Measurements from ENCODE around the gene ORAI3. TPM values are rescaled to one million over a fixed set of nuclear protein-coding genes. Genes with fewer than 3 reads are reported as not detected.

The ORAI3 gene
- total and polyA plus RNA-seq, 2 donors (not counting 1 experiment from before 2014, with no cell fraction given): 41.1 to 74.1 TPM

DNA sequence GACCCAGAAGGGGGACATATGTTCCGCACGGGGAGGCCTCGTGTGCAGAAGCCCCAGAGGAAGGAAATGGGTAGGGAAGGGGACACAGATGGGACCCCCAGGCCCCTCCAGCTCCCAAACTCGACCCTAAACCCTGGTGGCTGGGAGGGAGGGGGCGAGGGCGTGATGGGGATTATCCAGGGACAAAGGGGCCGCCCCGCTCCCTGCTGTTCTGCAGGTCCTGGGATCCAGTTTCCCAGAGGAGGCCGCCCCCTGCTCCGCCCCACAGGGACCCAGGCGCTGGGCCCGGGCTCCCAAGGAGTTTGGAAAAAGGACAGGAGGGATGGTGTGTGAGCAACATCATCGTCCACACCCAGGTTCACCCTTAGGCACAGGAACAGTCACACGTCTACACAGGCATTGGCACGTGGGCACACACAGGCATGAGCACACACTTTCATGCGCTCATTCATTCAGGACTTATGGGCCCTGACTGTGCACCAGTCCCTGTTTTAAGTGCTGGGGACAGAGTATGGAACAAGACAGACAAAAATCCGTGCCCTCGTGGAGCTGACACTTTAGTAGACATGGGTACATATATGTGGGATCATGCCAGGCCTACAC, 38.3 kb upstream of the ORAI3 start:
- TF ChIP-seq EZH2 (IDR thresholded peaks at IDR 0.05; ENCODE audit: low read length, missing control alignments): no peak
- TF ChIP-seq, protein P1, sequence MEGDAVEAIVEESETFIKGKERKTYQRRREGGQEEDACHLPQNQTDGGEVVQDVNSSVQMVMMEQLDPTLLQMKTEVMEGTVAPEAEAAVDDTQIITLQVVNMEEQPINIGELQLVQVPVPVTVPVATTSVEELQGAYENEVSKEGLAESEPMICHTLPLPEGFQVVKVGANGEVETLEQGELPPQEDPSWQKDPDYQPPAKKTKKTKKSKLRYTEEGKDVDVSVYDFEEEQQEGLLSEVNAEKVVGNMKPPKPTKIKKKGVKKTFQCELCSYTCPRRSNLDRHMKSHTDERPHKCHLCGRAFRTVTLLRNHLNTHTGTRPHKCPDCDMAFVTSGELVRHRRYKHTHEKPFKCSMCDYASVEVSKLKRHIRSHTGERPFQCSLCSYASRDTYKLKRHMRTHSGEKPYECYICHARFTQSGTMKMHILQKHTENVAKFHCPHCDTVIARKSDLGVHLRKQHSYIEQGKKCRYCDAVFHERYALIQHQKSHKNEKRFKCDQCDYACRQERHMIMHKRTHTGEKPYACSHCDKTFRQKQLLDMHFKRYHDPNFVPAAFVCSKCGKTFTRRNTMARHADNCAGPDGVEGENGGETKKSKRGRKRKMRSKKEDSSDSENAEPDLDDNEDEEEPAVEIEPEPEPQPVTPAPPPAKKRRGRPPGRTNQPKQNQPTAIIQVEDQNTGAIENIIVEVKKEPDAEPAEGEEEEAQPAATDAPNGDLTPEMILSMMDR (conservative IDR thresholded peaks at IDR 0.05 in 1 of 2, IDR thresholded peaks at IDR 0.05 in 1 of 2; ENCODE audit: low read depth in 1 of 2, low read length in 2 of 2): no peak
- Histone ChIP-seq H3K9me3 (ENCODE audit: control insufficient read depth, insufficient read depth, low read depth, low read length) (no peaks in the 10 kb centered on the region), H4K20me1 (ENCODE audit: control insufficient read depth, extremely low read depth, insufficient read depth, low read length) (no peaks in the 10 kb centered on the region), H3K4me2 (ENCODE audit: extremely low read depth, insufficient read depth, low read length) (no peak overlapping the region), H3K79me2 (ENCODE audit: control insufficient read depth, insufficient read depth, low read length) (no peaks in the 10 kb centered on the region), H3K4me3 (replicated peaks in 1 of 4; ENCODE audit: control extremely low read depth in 1 of 4, insufficient read depth in 1 of 4, low read depth in 3 of 4, low read length in 4 of 4) (no peak overlapping the region), H3K4me1 (ENCODE audit: control insufficient read depth, extremely low read depth, insufficient read depth, low read length) (no peaks in the 10 kb centered on the region), H3K27me3 (ENCODE audit: control insufficient read depth, insufficient read depth, low read length) (no peaks in the 10 kb centered on the region), H3K36me3 (ENCODE audit: control insufficient read depth, insufficient read depth, low read length) (no peaks in the 10 kb centered on the region), H2AFZ (ENCODE audit: low read length) (no peak overlapping the region), H3K27ac (ENCODE audit: insufficient read depth, low read length) (no peak overlapping the region), H3K9ac (ENCODE audit: insufficient read depth, low read length) (no peak overlapping the region)
- DNase-seq (ENCODE audit: low read depth in 2 of 2): no peak

DNA sequence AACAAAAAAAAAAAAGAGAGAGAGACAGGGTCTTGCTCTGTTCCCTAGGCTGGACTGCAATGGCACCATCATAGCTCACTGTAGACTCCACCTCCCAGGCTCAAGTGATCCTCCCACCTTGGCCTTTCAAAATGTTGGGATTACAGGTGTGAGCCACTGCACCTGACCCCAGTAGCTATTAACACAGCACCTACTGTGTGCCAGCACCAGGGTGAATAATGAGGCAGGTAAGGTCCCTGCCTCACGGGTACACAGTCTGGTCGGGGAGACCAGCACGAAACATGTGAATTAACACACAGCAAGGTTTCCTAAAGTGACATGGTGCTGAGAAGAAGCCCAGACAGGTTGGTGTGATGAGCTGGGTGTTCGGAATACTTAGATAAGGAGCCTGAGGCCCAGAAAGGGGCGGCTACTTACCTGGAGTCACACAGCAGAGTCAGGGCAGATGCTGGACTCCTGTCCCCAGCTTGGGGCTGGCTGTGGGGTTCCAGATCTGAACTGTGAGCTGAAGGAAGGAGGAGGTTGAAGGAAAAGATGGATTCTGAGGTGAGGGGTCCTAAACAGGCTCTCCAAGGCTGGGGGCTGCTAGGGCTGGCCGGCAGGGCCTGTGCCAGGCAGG, 36.0 kb upstream of the ORAI3 start:
- H2AFZ ChIP-seq (ENCODE audit: low read length): no peak overlapping the region
- TF ChIP-seq EZH2 (IDR thresholded peaks at IDR 0.05; ENCODE audit: low read length, missing control alignments): no peak
- TF ChIP-seq, protein P1 (conservative IDR thresholded peaks at IDR 0.05 in 1 of 2, IDR thresholded peaks at IDR 0.05 in 1 of 2; ENCODE audit: low read depth in 1 of 2, low read length in 2 of 2): no peak
- no peak for DNase-seq (ENCODE audit: low read depth in 2 of 2)
- H3K36me3 ChIP-seq (ENCODE audit: control insufficient read depth, insufficient read depth, low read length): no peaks in the 10 kb centered on the region
- H3K27ac ChIP-seq (ENCODE audit: insufficient read depth, low read length): no peak overlapping the region
- H3K4me1 ChIP-seq (ENCODE audit: control insufficient read depth, extremely low read depth, insufficient read depth, low read length): no peaks in the 10 kb centered on the region
- H3K79me2 ChIP-seq (ENCODE audit: control insufficient read depth, insufficient read depth, low read length): no peaks in the 10 kb centered on the region
- H3K4me3 ChIP-seq (replicated peaks in 1 of 4; ENCODE audit: control extremely low read depth in 1 of 4, insufficient read depth in 1 of 4, low read depth in 3 of 4, low read length in 4 of 4): no peak overlapping the region
- H3K4me2 ChIP-seq (ENCODE audit: extremely low read depth, insufficient read depth, low read length): no peak overlapping the region
- no peaks in the 10 kb centered on the region for H4K20me1 ChIP-seq (ENCODE audit: control insufficient read depth, extremely low read depth, insufficient read depth, low read length)
- no peak overlapping the region for H3K9ac ChIP-seq (ENCODE audit: insufficient read depth, low read length)
- no peaks in the 10 kb centered on the region for H3K9me3 ChIP-seq (ENCODE audit: control insufficient read depth, insufficient read depth, low read depth, low read length)
- no peaks in the 10 kb centered on the region for H3K27me3 ChIP-seq (ENCODE audit: control insufficient read depth, insufficient read depth, low read length)

DNA sequence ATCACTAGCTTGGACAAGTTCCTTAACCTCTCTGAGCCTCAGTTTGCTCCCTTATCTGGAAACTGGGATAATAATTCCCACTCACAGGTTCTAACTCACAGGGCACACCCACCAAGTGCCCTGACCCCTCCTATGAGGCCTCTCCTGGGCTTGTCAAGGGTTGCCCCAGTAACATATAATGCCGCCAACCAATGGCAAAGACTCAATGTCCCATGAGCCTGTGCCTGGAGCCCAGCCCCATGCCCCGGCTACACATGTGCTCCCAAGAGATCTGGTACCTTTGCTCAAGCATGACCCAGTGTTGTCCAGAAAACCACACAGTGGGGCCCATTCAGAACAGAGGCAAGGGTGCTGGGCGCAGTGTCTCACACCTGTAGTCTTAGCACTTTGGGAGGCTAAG, 34.0 kb upstream of the ORAI3 start:
- Histone ChIP-seq H3K9ac (ENCODE audit: insufficient read depth, low read length) (no peak overlapping the region), H3K27ac (ENCODE audit: insufficient read depth, low read length) (no peak overlapping the region), H3K79me2 (ENCODE audit: control insufficient read depth, insufficient read depth, low read length) (no peaks in the 10 kb centered on the region), H3K4me2 (ENCODE audit: extremely low read depth, insufficient read depth, low read length) (no peak overlapping the region), H3K4me1 (ENCODE audit: control insufficient read depth, extremely low read depth, insufficient read depth, low read length) (no peaks in the 10 kb centered on the region), H3K9me3 (ENCODE audit: control insufficient read depth, insufficient read depth, low read depth, low read length) (no peaks in the 10 kb centered on the region), H3K36me3 (ENCODE audit: control insufficient read depth, insufficient read depth, low read length) (no peaks in the 10 kb centered on the region), H4K20me1 (ENCODE audit: control insufficient read depth, extremely low read depth, insufficient read depth, low read length) (no peaks in the 10 kb centered on the region), H3K4me3 (replicated peaks in 1 of 4; ENCODE audit: control extremely low read depth in 1 of 4, insufficient read depth in 1 of 4, low read depth in 3 of 4, low read length in 4 of 4) (no peak overlapping the region), H3K27me3 (ENCODE audit: control insufficient read depth, insufficient read depth, low read length) (no peaks in the 10 kb centered on the region), H2AFZ (ENCODE audit: low read length) (no peak overlapping the region)
- TF ChIP-seq, protein P1 (conservative IDR thresholded peaks at IDR 0.05 in 1 of 2, IDR thresholded peaks at IDR 0.05 in 1 of 2; ENCODE audit: low read depth in 1 of 2, low read length in 2 of 2): no peak
- no peak for TF ChIP-seq EZH2 (IDR thresholded peaks at IDR 0.05; ENCODE audit: low read length, missing control alignments)
- no peak for DNase-seq (ENCODE audit: low read depth in 2 of 2)

All from fibroblast of lung (primary cell).